ENCODE results near the gene NKX6-2.
"Not testable (repeated sequence)": the region's sequence is repeated elsewhere in the genome, so short reads cannot be mapped to it uniquely, and the experiment has no call there.

The NKX6-2 gene

GRCh38 chr10:132812520-132812919 lies 26.6 kb upstream of the NKX6-2 start:
- no peak for DNase-seq

- no peak for DNase-seq
These were observed 26.0 kb upstream of the NKX6-2 start for GRCh38 chr10:132811891-132812481.

GRCh38 chr10:132810807-132811700 lies 25.1 kb upstream of the NKX6-2 start:
- DNase-seq = no peak

GRCh38 chr10:132810141-132810806 lies 24.3 kb upstream of the NKX6-2 start:
- DNase-seq = no peak

GRCh38 chr10:132809232-132810140 lies 23.5 kb upstream of the NKX6-2 start:
- no peak for DNase-seq

- no peak for DNase-seq
These were observed 22.7 kb upstream of the NKX6-2 start for GRCh38 chr10:132808383-132809231.

GRCh38 chr10:132807621-132808049 lies 21.7 kb upstream of the NKX6-2 start:
- no peak for DNase-seq

- DNase-seq = no peak
These were observed 20.6 kb upstream of the NKX6-2 start for GRCh38 chr10:132806561-132807003.

- no peak for DNase-seq
These were observed 20.2 kb upstream of the NKX6-2 start for GRCh38 chr10:132806110-132806509.

- no peak for DNase-seq
These were observed 19.7 kb upstream of the NKX6-2 start for GRCh38 chr10:132805599-132805998.

GRCh38 chr10:132804785-132805426 lies 19.0 kb upstream of the NKX6-2 start:
- no peak for DNase-seq

GRCh38 chr10:132804287-132804686 lies 18.3 kb upstream of the NKX6-2 start:
- no peak for DNase-seq

- no peak for DNase-seq
These were observed 17.7 kb upstream of the NKX6-2 start for GRCh38 chr10:132803416-132804210.

GRCh38 chr10:132802694-132803320 lies 16.9 kb upstream of the NKX6-2 start:
- DNase-seq = no peak

- no peak for DNase-seq
These were observed 16.1 kb upstream of the NKX6-2 start for GRCh38 chr10:132802048-132802447.

GRCh38 chr10:132799865-132800264 lies 13.9 kb upstream of the NKX6-2 start:
- no peak for DNase-seq

- DNase-seq = no peak
These were observed 12.9 kb upstream of the NKX6-2 start for GRCh38 chr10:132798876-132799275.

GRCh38 chr10:132798403-132798802 lies 12.5 kb upstream of the NKX6-2 start:
- no peak for DNase-seq

- not testable (repeated sequence) for DNase-seq
These were observed 12.0 kb upstream of the NKX6-2 start for GRCh38 chr10:132797986-132798385.

GRCh38 chr10:132796846-132797245 lies 10.9 kb upstream of the NKX6-2 start:
- no peak for DNase-seq
